ENCODE results near the gene ARHGAP15. TPM values are rescaled to one million over a fixed set of nuclear protein-coding genes. Genes with fewer than 3 reads are reported as not detected.

Gene ARHGAP15
- total RNA-seq, 1 donor from 2014 or later, result 191 TPM

GRCh38 chr2:143607231-143608062 is 478.2 kb downstream of the ARHGAP15 start:
- intact Hi-C loops (cut with micrococcal nuclease), result no loop called here

GRCh38 chr2:143608063-143608423 is 478.8 kb downstream of the ARHGAP15 start:
- intact Hi-C loops (cut with micrococcal nuclease), result no loop called here

- intact Hi-C loops (cut with micrococcal nuclease), result no loop called here
These were observed 479.5 kb downstream of the ARHGAP15 start for GRCh38 chr2:143608758-143609157.

- intact Hi-C loops (cut with micrococcal nuclease), result no loop called here
These were observed 482.1 kb downstream of the ARHGAP15 start for GRCh38 chr2:143611336-143611735.

- intact Hi-C loops (cut with micrococcal nuclease), result no loop called here
These were observed 486.3 kb downstream of the ARHGAP15 start for GRCh38 chr2:143615562-143615961.

GRCh38 chr2:143616452-143616851 is 487.2 kb downstream of the ARHGAP15 start:
- intact Hi-C loops (cut with micrococcal nuclease), result no loop called here

GRCh38 chr2:143617803-143618415 is 488.7 kb downstream of the ARHGAP15 start:
- intact Hi-C loops (cut with micrococcal nuclease), result no loop called here

- intact Hi-C loops (cut with micrococcal nuclease), result no loop called here
These were observed 492.9 kb downstream of the ARHGAP15 start for GRCh38 chr2:143622106-143622505.

- intact Hi-C loops (cut with micrococcal nuclease), result no loop called here
These were observed 494.2 kb downstream of the ARHGAP15 start for GRCh38 chr2:143623231-143623908.

- intact Hi-C loops (cut with micrococcal nuclease), result no loop called here
These were observed 494.7 kb downstream of the ARHGAP15 start for GRCh38 chr2:143623909-143624260.

- intact Hi-C loops (cut with micrococcal nuclease), result no loop called here
These were observed 500.1 kb downstream of the ARHGAP15 start for GRCh38 chr2:143629340-143629739.

GRCh38 chr2:143632751-143633374 is 503.6 kb downstream of the ARHGAP15 start:
- intact Hi-C loops (cut with micrococcal nuclease), result no loop called here

GRCh38 chr2:143633419-143633818 is 504.2 kb downstream of the ARHGAP15 start:
- intact Hi-C loops (cut with micrococcal nuclease), result no loop called here

GRCh38 chr2:143635302-143635701 is 506.1 kb downstream of the ARHGAP15 start:
- intact Hi-C loops (cut with micrococcal nuclease), result no loop called here

GRCh38 chr2:143635936-143636335 is 506.7 kb downstream of the ARHGAP15 start:
- intact Hi-C loops (cut with micrococcal nuclease), result no loop called here

GRCh38 chr2:143640826-143641225 is 511.6 kb downstream of the ARHGAP15 start:
- intact Hi-C loops (cut with micrococcal nuclease), result no loop called here

GRCh38 chr2:143645921-143646645 is 516.9 kb downstream of the ARHGAP15 start:
- intact Hi-C loops (cut with micrococcal nuclease), result no loop called here

- intact Hi-C loops (cut with micrococcal nuclease), result no loop called here
These were observed 520.1 kb downstream of the ARHGAP15 start for GRCh38 chr2:143649226-143649740.

- intact Hi-C loops (cut with micrococcal nuclease), result no loop called here
These were observed 523.5 kb downstream of the ARHGAP15 start for GRCh38 chr2:143652692-143653091.

- intact Hi-C loops (cut with micrococcal nuclease), result no loop called here
These were observed 539.0 kb downstream of the ARHGAP15 start for GRCh38 chr2:143668234-143668633.

- intact Hi-C loops (cut with micrococcal nuclease), result no loop called here
These were observed 544.8 kb downstream of the ARHGAP15 start for GRCh38 chr2:143674051-143674450.

Data from T-helper 2 cell treated with Interferon-gamma antibody and Interleukin-4, amounts not matched to agents 100 ng/mL and 5 ng/mL, for 36 hours (primary cell).